Stimulated activated naive CD8-positive, alpha-beta T cell treated with anti-CD3 and anti-CD28 coated beads, Interleukin-15, Interleukin-2, amounts not matched to agents 100 ng/mL and 50 ng/mL, for 24 hours (primary cell): ENCODE results near the gene GPR62.
"Not testable (repeated sequence)": the region's sequence is repeated elsewhere in the genome, so short reads cannot be mapped to it uniquely, and the experiment has no call there.

ENCODE experiments used
- H3K27ac Mint-ChIP-seq: one replicate; pipeline ENCODE4 v1.8.0; 2021; ENCODE audit warnings: mild to moderate bottlenecking, mixed read lengths
- H3K27me3 Mint-ChIP-seq: one replicate; pipeline ENCODE4 v1.8.0; 2021; ENCODE audit warnings: mixed read lengths
- H3K36me3 Mint-ChIP-seq: one replicate; pipeline ENCODE4 v1.8.0; 2021; ENCODE audit warnings: low read depth, mixed read lengths
- H3K4me1 Mint-ChIP-seq: one replicate; pipeline ENCODE4 v1.8.0; 2021; ENCODE audit warnings: low read depth, mixed read lengths
- H3K4me3 Mint-ChIP-seq: one replicate; pipeline ENCODE4 v1.8.0; 2021; ENCODE audit warnings: mild to moderate bottlenecking, mixed read lengths
- H3K9me3 Mint-ChIP-seq: one replicate; pipeline ENCODE4 v1.8.0; 2021; ENCODE audit warnings: mixed read lengths

GPR62 gene, protein sequence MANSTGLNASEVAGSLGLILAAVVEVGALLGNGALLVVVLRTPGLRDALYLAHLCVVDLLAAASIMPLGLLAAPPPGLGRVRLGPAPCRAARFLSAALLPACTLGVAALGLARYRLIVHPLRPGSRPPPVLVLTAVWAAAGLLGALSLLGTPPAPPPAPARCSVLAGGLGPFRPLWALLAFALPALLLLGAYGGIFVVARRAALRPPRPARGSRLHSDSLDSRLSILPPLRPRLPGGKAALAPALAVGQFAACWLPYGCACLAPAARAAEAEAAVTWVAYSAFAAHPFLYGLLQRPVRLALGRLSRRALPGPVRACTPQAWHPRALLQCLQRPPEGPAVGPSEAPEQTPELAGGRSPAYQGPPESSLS

GRCh38 chr3:51955175-51955892 is at the start of gene GPR62:
GPR62 (plus strand) TSS chr3:51955381; CDS start chr3:51955653, 272 bp downstream.
- peaks cover 5% of the 10 kb centered on the region for H3K4me1 Mint-ChIP-seq
- H3K36me3 Mint-ChIP-seq = peaks cover 4% of the 10 kb centered on the region
- H3K9me3 Mint-ChIP-seq = no peaks in the 10 kb centered on the region
- no peak within 1 kb of the TSS for H3K4me3 Mint-ChIP-seq
- H3K27ac Mint-ChIP-seq = no peak within 1 kb of the TSS
- H3K27me3 Mint-ChIP-seq = peaks cover 21% of the 10 kb centered on the region

DNA sequence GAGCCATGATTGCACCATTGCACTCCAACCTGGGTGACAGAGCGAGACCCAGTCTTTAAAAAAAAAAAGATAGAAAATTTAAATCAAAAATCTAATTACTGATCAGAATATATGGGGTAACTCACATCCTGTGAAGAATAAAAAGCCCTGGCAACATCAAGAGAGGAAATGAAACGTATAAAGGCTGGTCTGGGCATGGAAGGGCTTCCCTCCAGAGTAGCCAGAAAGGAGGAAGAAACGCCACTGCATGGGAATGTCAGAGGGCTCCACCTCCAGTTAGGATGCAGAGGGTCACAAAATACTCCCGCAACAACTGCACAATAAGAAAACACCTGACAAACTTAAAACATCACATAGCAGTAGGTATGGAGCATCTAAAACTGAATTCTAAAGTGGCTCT is 47.2 kb upstream of the GPR62 start:
- peaks cover 12% of the 10 kb centered on the region for H3K9me3 Mint-ChIP-seq
- no peaks in the 10 kb centered on the region for H3K4me1 Mint-ChIP-seq
- peaks cover 33% of the 10 kb centered on the region for H3K27me3 Mint-ChIP-seq
- H3K27ac Mint-ChIP-seq = no peak overlapping the region
- no peaks in the 10 kb centered on the region for H3K36me3 Mint-ChIP-seq
- no peak overlapping the region for H3K4me3 Mint-ChIP-seq

GRCh38 chr3:51916418-51916817 is 38.8 kb upstream of the GPR62 start:
- Mint-ChIP-seq H3K27ac (no peak overlapping the region), H3K36me3 (no peaks in the 10 kb centered on the region), H3K4me3 (no peak overlapping the region), H3K27me3 (peaks cover 28% of the 10 kb centered on the region), H3K9me3 (no peaks in the 10 kb centered on the region), H3K4me1 (no peaks in the 10 kb centered on the region)

DNA sequence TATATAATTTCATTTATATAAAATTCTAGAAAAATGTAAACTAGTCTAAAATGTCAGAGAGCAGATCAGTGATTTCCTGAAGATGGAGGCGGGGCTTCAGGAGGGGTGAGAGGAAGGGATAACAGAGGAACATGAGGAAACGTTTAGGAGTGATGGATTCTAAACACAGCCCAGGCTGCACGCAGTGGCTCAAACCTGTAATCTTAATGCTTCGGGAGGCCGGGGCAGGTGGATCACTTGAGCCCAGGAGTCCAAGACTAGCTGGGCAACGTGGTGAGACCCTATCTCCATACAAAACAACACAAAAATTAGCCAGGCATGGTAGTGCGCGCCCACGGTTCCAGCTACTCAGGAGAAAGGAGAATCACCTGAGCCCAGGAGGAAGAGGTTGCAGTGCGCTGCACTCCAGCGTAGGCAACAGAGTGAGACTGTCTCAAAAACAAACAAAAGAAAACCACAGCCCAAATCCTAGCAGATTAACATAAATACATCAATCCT is 34.1 kb upstream of the GPR62 start:
- Mint-ChIP-seq H3K27me3 (peaks cover 24% of the 10 kb centered on the region), H3K36me3 (no peaks in the 10 kb centered on the region), H3K9me3 (no peaks in the 10 kb centered on the region), H3K27ac (no peak overlapping the region), H3K4me3 (no peak overlapping the region), H3K4me1 (no peaks in the 10 kb centered on the region)

DNA sequence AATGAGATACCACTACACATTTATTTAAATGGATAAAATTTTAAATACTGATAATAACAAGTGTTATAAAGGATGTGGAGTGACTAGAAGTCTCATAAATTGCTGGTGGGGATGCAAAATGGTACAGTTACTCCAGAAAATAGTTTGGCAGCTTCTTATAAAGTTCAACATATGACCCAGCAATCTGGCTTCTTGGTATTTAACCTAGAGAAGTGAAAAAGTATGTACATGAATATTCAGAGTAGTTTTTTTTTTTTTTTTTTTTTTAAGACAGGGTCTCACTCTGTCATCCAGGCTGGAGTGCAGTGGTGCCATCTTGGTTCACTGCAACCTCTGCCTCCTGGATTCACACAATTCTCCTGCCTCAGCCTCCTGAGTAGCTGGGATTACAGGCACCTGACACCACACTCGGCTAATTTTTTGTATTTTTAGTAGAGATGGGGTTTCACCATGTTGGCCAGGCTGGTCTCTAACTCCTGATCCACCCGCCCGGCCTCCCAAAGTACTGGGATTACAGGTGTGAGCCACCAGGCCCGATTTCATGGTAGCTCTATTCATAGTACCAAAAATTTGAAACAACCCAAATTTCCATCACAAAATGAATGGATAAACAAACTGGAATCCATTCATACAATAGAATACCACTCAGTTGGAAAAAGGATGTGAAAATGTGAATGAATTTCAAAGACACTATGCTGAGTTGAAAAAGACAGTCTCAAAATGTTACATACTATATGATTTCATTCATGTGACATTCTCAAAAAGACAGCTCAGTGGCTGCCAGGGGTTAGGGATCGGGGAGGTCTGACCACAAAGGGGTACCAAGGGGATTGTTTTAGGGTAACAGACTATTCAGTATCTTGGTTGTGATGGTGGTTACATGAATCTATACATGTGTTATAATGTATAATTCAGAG is 27.9 kb upstream of the GPR62 start:
- peaks cover 9% of the 10 kb centered on the region for H3K36me3 Mint-ChIP-seq
- no peaks in the 10 kb centered on the region for H3K4me1 Mint-ChIP-seq
- no peak overlapping the region for H3K4me3 Mint-ChIP-seq
- H3K27me3 Mint-ChIP-seq = no peaks in the 10 kb centered on the region
- H3K9me3 Mint-ChIP-seq = no peaks in the 10 kb centered on the region
- no peak overlapping the region for H3K27ac Mint-ChIP-seq

DNA sequence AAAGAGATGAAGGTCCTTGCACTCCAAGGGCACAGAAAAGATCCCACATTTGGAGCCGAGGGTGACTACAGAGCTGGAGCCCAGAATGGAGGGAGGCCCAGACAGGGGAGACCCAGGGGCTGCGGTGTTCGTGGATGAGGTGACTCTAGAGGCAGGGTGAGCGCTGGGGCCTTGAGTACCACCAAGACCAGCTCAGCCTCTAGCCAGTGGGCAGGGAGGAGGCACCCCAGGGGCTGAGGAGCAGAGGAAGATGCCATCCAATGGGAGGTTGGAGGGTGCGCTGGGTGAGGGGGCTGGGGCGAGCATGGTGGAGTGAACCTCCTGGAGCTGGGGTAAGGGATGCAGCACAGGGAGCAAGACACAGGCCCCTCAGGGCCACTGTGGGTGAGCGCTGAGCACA is 26.7 kb upstream of the GPR62 start:
- Mint-ChIP-seq H3K36me3 (peaks cover 10% of the 10 kb centered on the region), H3K4me1 (no peaks in the 10 kb centered on the region), H3K27me3 (no peaks in the 10 kb centered on the region), H3K4me3 (no peak overlapping the region), H3K27ac (no peak overlapping the region), H3K9me3 (no peaks in the 10 kb centered on the region)

DNA sequence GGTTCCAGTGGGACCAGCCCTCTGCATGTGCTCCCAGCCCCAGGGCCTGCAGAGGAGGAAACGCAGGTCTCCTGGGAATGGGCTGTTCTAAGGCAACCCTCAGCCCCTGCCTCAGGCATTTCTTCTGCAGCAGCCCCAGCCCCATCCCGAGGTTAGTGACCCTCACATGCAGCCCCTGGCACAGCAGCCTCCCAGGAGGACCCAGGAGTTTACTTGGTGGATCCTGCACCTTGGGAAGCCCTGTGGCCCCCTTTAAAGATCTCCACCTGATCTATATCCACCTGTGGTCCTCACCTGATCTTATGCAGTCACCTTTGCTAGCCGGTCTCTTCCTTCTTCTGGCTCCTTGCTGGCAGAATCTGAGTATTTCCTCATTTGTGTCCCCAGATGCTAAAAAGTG is 26.2 kb upstream of the GPR62 start:
- H3K4me1 Mint-ChIP-seq, H3K27ac Mint-ChIP-seq, H3K9me3 Mint-ChIP-seq, H3K4me3 Mint-ChIP-seq, H3K27me3 Mint-ChIP-seq: not testable (repeated sequence)
- peaks cover 16% of the 10 kb centered on the region for H3K36me3 Mint-ChIP-seq

GRCh38 chr3:51929420-51930003 is 25.7 kb upstream of the GPR62 start:
- no peaks in the 10 kb centered on the region for H3K27me3 Mint-ChIP-seq
- H3K27ac Mint-ChIP-seq = no peak overlapping the region
- H3K36me3 Mint-ChIP-seq = peaks cover 20% of the 10 kb centered on the region
- H3K4me3 Mint-ChIP-seq = no peak overlapping the region
- no peaks in the 10 kb centered on the region for H3K9me3 Mint-ChIP-seq
- H3K4me1 Mint-ChIP-seq = no peaks in the 10 kb centered on the region

DNA sequence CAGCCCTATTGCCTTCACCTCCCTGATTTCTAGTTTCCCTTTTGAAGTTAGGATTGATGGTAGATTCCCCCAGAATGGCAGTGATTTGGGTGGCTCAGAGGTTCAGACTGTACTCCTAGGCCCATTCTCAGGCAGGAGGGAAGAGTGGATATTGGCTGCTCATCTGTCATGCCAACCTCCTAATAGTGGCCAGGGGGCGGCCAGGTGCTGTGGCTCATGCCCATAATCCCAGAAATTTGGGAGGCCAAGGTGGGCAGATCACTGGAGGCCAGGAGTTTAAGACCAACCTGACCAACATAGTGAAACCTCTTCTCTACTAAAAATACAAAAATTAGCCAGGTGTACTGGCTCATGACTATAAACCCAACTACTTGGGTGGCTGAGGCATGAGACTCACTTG is 24.7 kb upstream of the GPR62 start:
- Mint-ChIP-seq H3K27ac (no peak overlapping the region), H3K27me3 (no peaks in the 10 kb centered on the region), H3K9me3 (no peaks in the 10 kb centered on the region), H3K36me3 (peaks cover 29% of the 10 kb centered on the region), H3K4me1 (no peaks in the 10 kb centered on the region), H3K4me3 (no peak overlapping the region)

- H3K36me3 Mint-ChIP-seq = peaks cover 41% of the 10 kb centered on the region
- no peaks in the 10 kb centered on the region for H3K27me3 Mint-ChIP-seq
These were observed 23.4 kb upstream of the GPR62 start for GRCh38 chr3:51931756-51932155.

DNA sequence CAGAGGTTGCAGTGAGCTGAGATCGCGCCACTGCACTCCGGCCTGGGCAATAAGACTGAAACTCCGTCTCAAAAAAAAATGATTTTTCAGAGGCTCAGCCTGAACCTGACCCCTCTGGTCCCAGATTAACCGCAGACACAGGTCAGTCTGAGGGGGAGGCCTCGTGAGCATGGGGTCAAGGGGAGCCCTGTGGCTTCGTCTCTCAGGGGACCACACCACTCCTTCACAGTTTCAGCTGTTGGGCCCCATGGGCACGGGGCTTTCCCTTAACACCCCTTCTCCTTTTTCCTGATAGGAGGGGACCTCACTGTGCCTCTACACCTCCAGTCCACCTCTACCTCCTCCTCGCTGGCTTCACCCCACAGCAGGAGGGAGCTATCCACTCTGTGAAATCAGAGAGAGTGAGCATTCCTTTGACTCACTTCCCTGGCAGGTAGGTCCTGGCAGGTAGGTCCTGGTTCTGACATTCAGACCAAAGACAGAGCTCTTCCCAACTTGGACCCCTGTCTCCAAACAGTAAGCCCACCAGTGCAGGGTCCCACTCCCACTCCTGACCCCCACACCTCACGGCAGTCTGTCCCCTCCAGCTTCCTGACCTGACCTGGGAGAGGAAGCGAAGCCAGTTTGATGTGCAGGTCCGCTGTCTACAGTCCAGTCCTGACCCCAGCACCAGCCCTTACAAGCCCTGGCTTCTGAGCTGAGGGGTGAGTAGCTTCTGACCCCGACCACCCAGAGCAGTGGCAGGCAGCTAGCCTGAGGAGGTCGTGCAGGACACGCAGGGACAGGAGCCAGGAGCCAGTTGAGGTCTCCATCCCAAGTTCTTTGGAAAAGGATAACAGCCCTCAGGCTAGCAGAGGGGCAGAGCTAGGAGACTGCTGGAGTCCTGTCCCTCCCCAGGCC is 22.5 kb upstream of the GPR62 start:
- Mint-ChIP-seq H3K27me3 (no peaks in the 10 kb centered on the region), H3K27ac (no peak overlapping the region), H3K9me3 (no peaks in the 10 kb centered on the region), H3K4me3 (no peak overlapping the region), H3K36me3 (peaks cover 49% of the 10 kb centered on the region), H3K4me1 (no peaks in the 10 kb centered on the region)

More at GRCh38 chr3:51931756-51932155, 23.4 kb upstream of the GPR62 start:
- Mint-ChIP-seq H3K27ac (no peak overlapping the region), H3K9me3 (no peaks in the 10 kb centered on the region), H3K4me3 (no peak overlapping the region), H3K4me1 (no peaks in the 10 kb centered on the region)

DNA sequence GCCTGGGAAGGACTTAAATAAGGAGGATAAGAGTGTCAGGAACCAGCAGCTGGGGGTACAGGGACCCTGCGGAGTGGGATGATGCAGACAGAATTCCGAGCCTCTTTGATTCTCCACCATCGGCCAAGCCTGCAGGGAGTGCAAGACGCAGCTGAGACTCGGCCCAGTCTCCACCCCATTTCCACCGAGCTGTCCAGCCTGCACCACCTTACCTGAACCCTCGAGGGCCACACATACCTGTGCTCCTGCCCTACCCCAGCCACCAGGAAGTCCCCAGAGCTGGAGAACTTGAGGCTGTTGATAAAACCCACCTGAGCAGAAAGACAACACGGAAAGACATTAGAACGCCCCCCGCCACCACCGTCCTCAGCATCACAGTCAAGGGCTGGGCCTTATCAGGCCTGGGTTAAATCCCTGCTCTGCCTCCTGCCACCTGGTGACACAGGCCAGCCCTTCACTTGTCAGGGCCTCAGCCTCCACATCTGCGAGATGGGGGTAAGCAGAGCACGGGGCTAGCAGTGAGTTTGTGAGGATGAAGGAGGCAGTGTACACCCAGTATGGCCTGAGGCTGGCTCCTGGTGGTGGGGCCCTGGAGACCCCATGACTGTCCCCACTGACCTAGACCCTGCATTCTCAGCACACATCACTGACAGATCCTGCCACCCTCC is 21.6 kb upstream of the GPR62 start:
- Mint-ChIP-seq H3K9me3 (no peaks in the 10 kb centered on the region), H3K4me1 (peaks cover 4% of the 10 kb centered on the region), H3K27me3 (no peaks in the 10 kb centered on the region), H3K36me3 (peaks cover 57% of the 10 kb centered on the region), H3K27ac (no peak overlapping the region), H3K4me3 (no peak overlapping the region)

DNA sequence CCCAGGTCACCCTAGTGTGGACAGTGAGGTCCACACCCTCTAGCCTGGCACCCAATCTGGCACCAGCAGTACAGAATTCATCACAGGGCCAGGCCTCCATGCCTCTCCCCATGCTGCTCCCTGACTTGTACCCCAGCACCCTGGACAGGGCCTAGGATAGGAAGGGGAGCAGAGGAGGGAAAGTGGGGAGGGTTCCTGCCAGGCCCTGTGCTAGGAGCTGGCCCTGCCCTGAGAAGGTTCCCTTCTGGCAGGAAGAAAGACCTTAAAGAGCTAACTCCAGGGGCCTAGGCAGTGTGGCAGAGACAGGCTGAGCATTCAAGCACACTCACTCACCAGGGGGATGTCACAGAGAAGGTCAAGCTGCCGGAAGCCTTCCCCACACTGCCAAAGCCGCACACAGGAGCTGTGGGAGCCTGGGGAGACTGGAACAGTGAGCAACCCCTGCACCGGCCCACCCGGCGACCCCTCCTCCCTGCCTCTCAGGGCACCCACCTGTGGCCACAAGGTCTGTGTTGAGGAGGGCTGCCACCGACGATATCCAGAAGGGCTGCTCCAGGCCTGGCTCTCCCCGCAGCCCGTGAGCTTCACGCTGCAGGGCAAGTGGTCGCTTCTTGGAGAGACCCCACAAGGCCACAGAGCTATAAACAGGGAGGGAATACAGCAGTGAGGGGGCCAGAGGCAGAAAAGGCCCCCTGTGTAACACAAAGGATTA is 20.9 kb upstream of the GPR62 start:
- H3K4me1 Mint-ChIP-seq = peaks cover 11% of the 10 kb centered on the region
- H3K9me3 Mint-ChIP-seq = no peaks in the 10 kb centered on the region
- H3K36me3 Mint-ChIP-seq = peaks cover 60% of the 10 kb centered on the region
- no peak overlapping the region for H3K27ac Mint-ChIP-seq
- no peaks in the 10 kb centered on the region for H3K27me3 Mint-ChIP-seq
- H3K4me3 Mint-ChIP-seq = no peak overlapping the region
